GM12878 (cell line): ENCODE results near the gene RAD51B. TPM values are rescaled to one million over a fixed set of nuclear protein-coding genes. Genes with fewer than 3 reads are reported as not detected.
A peak's percentile ranks its signal among the peaks of the same experiment; 100 is the strongest.

Experiments
- ATAC-seq: fragments of 200-7000 bp; cut with Tn5 transposase; 3 replicates; pipeline ENCODE4 v1.9.1; 2020; ENCODE audit warnings: mild to moderate bottlenecking, moderate library complexity
- BruUV-seq: library from RNA; stranded (reverse); fragments of 400-500 nt; replicated peaks from 2 replicates; lab custom pipeline; 2021; lab: Mats Ljungman, UMichigan
- CTCF ChIA-PET: fragments of 300-600 bp; sonication (Branson Sonifier 250); formaldehyde crosslinking; extraction: SDS; loops from one replicate; lab custom pipeline; 2021; ENCODE audit warnings: inconsistent platforms; lab: Yijun Ruan, JAX
- POLR2A ChIA-PET: fragments of 350-600 bp; formaldehyde crosslinking; extraction: SDS; loops from one replicate; lab custom pipeline; 2021; ENCODE audit warnings: inconsistent platforms; lab: Charles Lee
- RAD21 ChIA-PET: fragments of 300-600 bp; sonication (Branson Sonifier 250); formaldehyde crosslinking; loops from one replicate; lab custom pipeline; 2023; ENCODE audit warnings: antibody characterized with exemption; ENCODE audit not compliant: unreplicated experiment; lab: Charles Lee
- SMC1A ChIA-PET: fragments of 300-600 bp; sonication (Branson Sonifier 250); formaldehyde crosslinking; loops from one replicate; lab custom pipeline; 2023; ENCODE audit not compliant: unreplicated experiment, uncharacterized antibody; lab: Charles Lee
- DNase-seq: peaks from one replicate; pipeline ENCODE4 v3.0.0-alpha.2; 2011; ENCODE audit warnings: low read depth, low spot score
- FAIRE-seq: peaks from 3 replicates; lab custom pipeline; 2011; peaks lifted over from hg19 to GRCh38; lab: Jason Lieb, UNC
- H2AFZ ChIP-seq: 2 replicates; pipeline ENCODE4 v1.6.0; 2011; ENCODE audit warnings: low read depth, low read length, control low read depth; ENCODE audit not compliant: control insufficient read depth
- H3K27ac ChIP-seq: 2 replicates; pipeline ENCODE4 v1.5.1; 2011; ENCODE audit warnings: control low read depth; ENCODE audit not compliant: control insufficient read depth, insufficient read depth
- H3K27me3 ChIP-seq, 2 experiments: replicated peaks in 1 of 2; 2 replicates each; pipeline versions ENCODE4 v1.6.0 to v1.6.1; 2011; ENCODE audit warnings: low read length in 1 of 2; ENCODE audit not compliant: control insufficient read depth in 2 of 2, insufficient read depth in 2 of 2
- H3K36me3 ChIP-seq, 2 experiments: 2 replicates each; pipeline ENCODE4 v1.5.1; 2011; ENCODE audit warnings: low read length in 1 of 2; ENCODE audit not compliant: control insufficient read depth in 2 of 2, insufficient read depth in 2 of 2
- H3K4me1 ChIP-seq: 2 replicates; pipeline ENCODE4 v1.6.1; 2011; ENCODE audit warnings: mild to moderate bottlenecking, low read length, moderate library complexity, mixed read lengths; ENCODE audit not compliant: control insufficient read depth, insufficient read depth
- H3K4me2 ChIP-seq: 2 replicates; pipeline ENCODE4 v1.6.0; 2011; ENCODE audit warnings: control low read depth; ENCODE audit not compliant: control insufficient read depth, insufficient read depth
- H3K4me3 ChIP-seq: fragments of 200-600 bp; sonication (generic); 2 replicates; pipeline ENCODE4 v1.5.1; 2016
- H3K79me2 ChIP-seq: 2 replicates; pipeline ENCODE4 v1.6.0; 2011; ENCODE audit warnings: low read length; ENCODE audit not compliant: control insufficient read depth, insufficient read depth
- H3K9ac ChIP-seq: 2 replicates; pipeline ENCODE4 v1.8.0; 2011; ENCODE audit warnings: low read length, control low read depth, mixed read lengths; ENCODE audit not compliant: control insufficient read depth, insufficient read depth
- H3K9me3 ChIP-seq: replicated peaks from 3 replicates; pipeline ENCODE4 v1.5.1; 2011; ENCODE audit warnings: mild to moderate bottlenecking, low read length; ENCODE audit not compliant: control insufficient read depth, insufficient read depth
- H4K20me1 ChIP-seq: 2 replicates; pipeline ENCODE4 v1.6.0; 2011; ENCODE audit not compliant: control insufficient read depth, insufficient read depth
- BHLHE40 ChIP-seq, 2 experiments: fragments of 450-650 bp in 1 of 2; IDR thresholded peaks; 2 replicates each; pipeline ENCODE4 v1.6.1; 2011 to 2017; ENCODE audit warnings: low read depth in 2 of 2, borderline replicate concordance in 1 of 2, improper control_type of control experiment in 1 of 2, low read length in 1 of 2, mild to moderate bottlenecking in 1 of 2
- CREM ChIP-seq: IDR thresholded peaks from 2 replicates; pipeline ENCODE4 v1.6.1; 2014; ENCODE audit warnings: antibody characterized with exemption, low read depth
- RAD51 ChIP-seq: fragments of 450-650 bp; IDR thresholded peaks from 2 replicates; pipeline ENCODE4 v1.6.1; 2016; ENCODE audit warnings: moderate library complexity, mild to moderate bottlenecking, inconsistent platforms
- USF2 ChIP-seq: IDR thresholded peaks from 2 replicates; pipeline ENCODE4 v1.6.1; 2011; ENCODE audit warnings: low read depth, low read length, improper control_type of control experiment, borderline replicate concordance
- WGBS: methylation state at CpG from one replicate; pipeline ENCODE4 v1.1.6; 2016; ENCODE audit warnings: low lambda C conversion rate; ENCODE audit not compliant: insufficient replicate concordance, insufficient coverage; ENCODE audit errors: missing lambda C conversion rate; 5-methylcytosine and 5-hydroxymethylcytosine counted together
- in situ Hi-C: fragments of 300-500 bp; cut with MboI; formaldehyde crosslinking; loops from 9 replicates; pipeline ENCODE4 v1.14.3; 2018; ENCODE audit warnings: mixed read lengths
- intact Hi-C: fragments of 100-400 bp; cut with micrococcal nuclease; formaldehyde crosslinking; loops from one replicate; pipeline ENCODE4 v1.14.2; 2022; ENCODE audit not compliant: unreplicated experiment
- polyA plus RNA-seq, 11 experiments: library from polyadenylated mRNA; depleted of rRNA in 4 of 11; unstranded in 6 of 11; stranded (reverse) in 5 of 11; fragments of >200 nt; fragmentation: Nextera tagmentation in 4 of 11; fragmentation: Illumina TruSeq in 1 of 11; extraction: Ambion mirVana in 4 of 11; extraction: Trizol in 1 of 11; gene quantifications; 1 replicate in 1 of 11; 2 replicates in 10 of 11; pipeline versions ENCODE4 v1.2.1 to v1.2.3, GENCODE V29; 2011 to 2016; ENCODE audit warnings: inconsistent platforms in 2 of 11, missing spikeins in 2 of 11, low read depth in 1 of 11
- total RNA-seq, 4 experiments: library from RNA; depleted of rRNA in 3 of 4; stranded (reverse); fragments of >200 nt in 3 of 4; fragmentation: Illumina TruSeq in 1 of 4; extraction: Trizol in 1 of 4; gene quantifications; 2 replicates each; pipeline versions ENCODE4 v1.2.1 to v1.2.3, GENCODE V29; 2013 to 2021

RAD51B gene
- total and polyA plus RNA-seq, 10 of the 15 experiments (the other 5 are each of a cell fraction or from before 2014, with no cell fraction given): 9.8 to 26.8 (median 21.3) TPM

GRCh38 chr14:68507544-68508081 lies 688.0 kb downstream of the RAD51B start:
- 96% methylated on average over 10 of the region's 10 CpGs for WGBS
- FAIRE-seq: no peak
- no peaks in the 10 kb centered on the region for H3K79me2 ChIP-seq
- H3K9me3 ChIP-seq: no peaks in the 10 kb centered on the region
- intact Hi-C loops (loop anchor here (2.0 to 5.0 kb wide), 3 partner anchors 230 to 257 kb away; no protein-coding TSS in a partner anchor), in situ Hi-C loops (no loop called here)
- no peaks in the 10 kb centered on the region for H3K36me3 ChIP-seq
- H3K9ac ChIP-seq: peak overlapping the region; percentile 47
- RAD21 ChIA-PET: interaction anchor here (0.7 to 4.9 kb wide), 38 partner anchors 10 to 563 kb away, joined by 3 to 45 read pairs (median 5); partner anchors contain the start of gene ZFP36L1
- H3K4me3 ChIP-seq: no peak overlapping the region
- peak; percentile 69 for TF ChIP-seq RAD51
- peak; percentile 12; the same call in 1 of the 2 replicates for TF ChIP-seq USF2
- no peak for TF ChIP-seq CREM
- TF ChIP-seq BHLHE40 (IDR thresholded peaks at IDR 0.05; ENCODE audit: borderline replicate concordance in 1 of 2, low read depth in 2 of 2, low read length in 1 of 2): peak; percentile 43 to 71; a peak in 2 of 4 replicates
- peak overlapping the region; percentile 87; the same call in 1 of the 2 replicates for H3K4me2 ChIP-seq
- CTCF ChIA-PET: interaction anchor here (0.8 to 6.0 kb wide), 13 partner anchors 11 to 626 kb away, joined by 3 to 33 read pairs (median 4); no protein-coding TSS in a partner anchor
- DNase-seq: no peak
- SMC1A ChIA-PET: interaction anchor here (0.7 to 6.2 kb wide), 36 partner anchors 9 to 563 kb away, joined by 3 to 56 read pairs (median 6); no protein-coding TSS in a partner anchor
- no peaks in the 10 kb centered on the region for H3K27me3 ChIP-seq
- peaks cover 38% of the 10 kb centered on the region for H3K4me1 ChIP-seq
- H3K27ac ChIP-seq: peak overlapping the region; percentile 76
- no TSS peak for BruUV-seq
- H2AFZ ChIP-seq: no peak overlapping the region
- no peak for ATAC-seq
- POLR2A ChIA-PET: interaction anchor here (0.5 to 3.0 kb wide), 11 partner anchors 12 to 282 kb away, joined by 3 to 20 read pairs (median 4); no protein-coding TSS in a partner anchor
- no peaks in the 10 kb centered on the region for H4K20me1 ChIP-seq
